HepG2 (cell line): ENCODE results near the gene EPHA5. TPM values are rescaled to one million over a fixed set of nuclear protein-coding genes. Genes with fewer than 3 reads are reported as not detected.

Experiments
- ATAC-seq: fragments of 200-7000 bp; cut with Tn5 transposase; 3 replicates; pipeline ENCODE4 v1.9.1; 2020; ENCODE audit warnings: mild to moderate bottlenecking, moderate library complexity
- BruUV-seq: library from RNA; stranded (reverse); fragments of 400-500 nt; replicated peaks from 2 replicates; lab custom pipeline; 2021; lab: Mats Ljungman, UMichigan
- CTCF ChIA-PET: fragments of 300-600 bp; formaldehyde crosslinking; extraction: SDS; loops from one replicate; lab custom pipeline; 2021; ENCODE audit warnings: low total read pairs, inconsistent platforms, low intra/inter-chr PET ratio; lab: Yijun Ruan, JAX
- POLR2A ChIA-PET: fragments of 350-600 bp; sonication (Branson Sonifier 250); formaldehyde crosslinking; loops from one replicate; lab custom pipeline; 2020; ENCODE audit warnings: antibody characterized with exemption, inconsistent platforms; lab: Yijun Ruan, JAX
- DNase-seq: peaks from one replicate; pipeline ENCODE4 v3.0.0-alpha.2; 2015; ENCODE audit warnings: low spot score
- FAIRE-seq: peaks from 3 replicates; lab custom pipeline; 2011; peaks lifted over from hg19 to GRCh38; lab: Jason Lieb, UNC
- H2AFZ ChIP-seq: one replicate; pipeline ENCODE4 v1.6.1; 2011; ENCODE audit warnings: low read length, inconsistent platforms
- H3K27ac ChIP-seq: fragments of 300-600 bp; 3 replicates; pipeline ENCODE4 v1.8.0; 2011; ENCODE audit warnings: mixed run types, mild to moderate bottlenecking, mixed read lengths, low read length, inconsistent platforms; ENCODE audit not compliant: insufficient read depth; ENCODE audit errors: extremely low read length
- H3K27me3 ChIP-seq, 2 experiments: fragments of 200-600 bp in 1 of 2; 2 replicates in 1 of 2; 3 replicates in 1 of 2; pipeline versions ENCODE4 v1.6.0 to v1.8.0; 2011; ENCODE audit warnings: low read length in 2 of 2, mild to moderate bottlenecking in 2 of 2, moderate library complexity in 2 of 2, inconsistent platforms in 1 of 2; ENCODE audit not compliant: insufficient read depth in 2 of 2, control insufficient read depth in 1 of 2
- H3K36me3 ChIP-seq, 2 experiments: fragments of 200-600 bp in 1 of 2; replicated peaks in 1 of 2; 2 replicates in 1 of 2; 3 replicates in 1 of 2; pipeline versions ENCODE4 v1.5.1 to v1.8.0; 2011; ENCODE audit warnings: low read length in 2 of 2, inconsistent platforms in 1 of 2; ENCODE audit not compliant: insufficient read depth in 2 of 2, control insufficient read depth in 1 of 2
- H3K4me1 ChIP-seq: 2 replicates; pipeline ENCODE4 v1.5.1; 2012; ENCODE audit warnings: low read length, inconsistent platforms; ENCODE audit not compliant: insufficient read depth
- H3K4me2 ChIP-seq: 2 replicates; pipeline ENCODE4 v1.6.0; 2011; ENCODE audit warnings: low read depth, low read length, inconsistent platforms
- H3K4me3 ChIP-seq, 3 experiments: fragments of 200-600 bp in 1 of 3; sonication (generic), shearing (Covaris generic) in 1 of 3; replicated peaks in 1 of 3; 2 replicates each; pipeline ENCODE4 v1.5.1; 2011 to 2016; ENCODE audit warnings: low read length in 3 of 3, inconsistent platforms in 2 of 3, low read depth in 2 of 3, mild to moderate bottlenecking in 2 of 3, control low read depth in 1 of 3, mixed read lengths in 1 of 3; ENCODE audit not compliant: insufficient read depth in 1 of 3
- H3K79me2 ChIP-seq: one replicate; pipeline ENCODE4 v1.6.1; 2011; ENCODE audit warnings: low read length, inconsistent platforms; ENCODE audit not compliant: insufficient read depth
- H3K9ac ChIP-seq: 2 replicates; pipeline ENCODE4 v1.6.0; 2011; ENCODE audit warnings: mild to moderate bottlenecking, low read depth, low read length, inconsistent platforms; ENCODE audit not compliant: insufficient read depth
- H3K9me3 ChIP-seq: 2 replicates; pipeline ENCODE4 v1.5.1; 2012; ENCODE audit warnings: mild to moderate bottlenecking, low read length
- H4K20me1 ChIP-seq: 2 replicates; pipeline ENCODE4 v1.6.0; 2011; ENCODE audit warnings: inconsistent platforms, mild to moderate bottlenecking, low read length, moderate library complexity; ENCODE audit not compliant: insufficient read depth
- CBX1 ChIP-seq: IDR thresholded peaks from one replicate; pipeline ENCODE4 v1.6.1; 2016; ENCODE audit warnings: antibody characterized with exemption, low read depth
- KLF12 ChIP-seq: sonication (generic); formaldehyde crosslinking; IDR thresholded peaks from 2 replicates; pipeline ENCODE4 v1.4.0; 2020; ENCODE audit warnings: missing genetic modification reagents, borderline replicate concordance
- RFX1 ChIP-seq: fragments of 450-650 bp; IDR thresholded peaks from 2 replicates; pipeline ENCODE4 v1.6.1; 2017
- TBX3 ChIP-seq: fragments of 450-650 bp; IDR thresholded peaks from 2 replicates; pipeline ENCODE4 v1.6.1; 2017; ENCODE audit warnings: antibody characterized with exemption, mild to moderate bottlenecking, inconsistent platforms, borderline replicate concordance
- ZNF138 ChIP-seq: sonication (generic); formaldehyde crosslinking; IDR thresholded peaks from 2 replicates; pipeline ENCODE4 v1.5.0; 2020; ENCODE audit warnings: mild to moderate bottlenecking, low read depth, missing genetic modification reagents
- ZNF225 ChIP-seq: sonication (generic); formaldehyde crosslinking; IDR thresholded peaks from 2 replicates; pipeline ENCODE4 v1.4.0; 2020; ENCODE audit warnings: mild to moderate bottlenecking, missing genetic modification reagents
- ZNF264 ChIP-seq: sonication (generic); formaldehyde crosslinking; IDR thresholded peaks from 2 replicates; pipeline ENCODE4 v1.4.0; 2020; ENCODE audit warnings: missing genetic modification reagents
- WGBS: methylation state at CpG from one replicate; pipeline ENCODE4 v1.1.6; 2017; ENCODE audit warnings: low lambda C conversion rate; 5-methylcytosine and 5-hydroxymethylcytosine counted together
- in situ Hi-C: cut with HindIII; loops from 2 replicates; pipeline ENCODE4 v1.10.0; 2017; ENCODE audit warnings: low pct_unique_long_range_greater_than_20kb; ENCODE audit not compliant: extremely low pct_ligation_motif_present
- intact Hi-C: fragments of 100-400 bp; cut with micrococcal nuclease; formaldehyde crosslinking; loops from one replicate; pipeline ENCODE4 v1.10.0; 2022; ENCODE audit not compliant: unreplicated experiment
- polyA plus RNA-seq, 8 experiments: library from polyadenylated mRNA; depleted of rRNA in 3 of 8; stranded (reverse) in 7 of 8; unstranded in 1 of 8; fragments of >200 nt; fragmentation: Illumina TruSeq in 4 of 8; extraction: Trizol in 4 of 8; gene quantifications; 2 replicates each; pipeline versions ENCODE4 v1.2.1 to v1.2.3, GENCODE V29; 2011 to 2016; ENCODE audit warnings: low read depth in 4 of 8, missing spikeins in 1 of 8, mixed read lengths in 1 of 8; ENCODE audit not compliant: insufficient read depth in 1 of 8
- total RNA-seq, 5 experiments: library from RNA; depleted of rRNA; stranded (reverse); fragments of >200 nt; fragmentation: Illumina TruSeq; extraction: Trizol; gene quantifications; 2 replicates each; pipeline ENCODE4 v1.2.3, GENCODE V29; 2016; ENCODE audit warnings: low read depth in 1 of 5
- TF ChIP-seq, protein P1 (sequence below): IDR thresholded peaks from 2 replicates; pipeline ENCODE4 v1.6.1; 2012; ENCODE audit warnings: low read length, improper control_type of control experiment
- TF ChIP-seq, protein P2 (sequence below): sonication (generic); formaldehyde crosslinking; IDR thresholded peaks from 2 replicates; pipeline ENCODE4 v1.4.0; 2020; ENCODE audit warnings: missing genetic modification reagents, mild to moderate bottlenecking, borderline replicate concordance
- TF ChIP-seq, protein P3 (sequence below): sonication (generic); formaldehyde crosslinking; IDR thresholded peaks from 2 replicates; pipeline ENCODE4 v1.5.1; 2020; ENCODE audit warnings: mild to moderate bottlenecking, missing genetic modification reagents

The EPHA5 gene
- total and polyA plus RNA-seq, 2 of the 13 experiments (the other 11 are each of a cell fraction or from before 2014, with no cell fraction given): not detected

DNA sequence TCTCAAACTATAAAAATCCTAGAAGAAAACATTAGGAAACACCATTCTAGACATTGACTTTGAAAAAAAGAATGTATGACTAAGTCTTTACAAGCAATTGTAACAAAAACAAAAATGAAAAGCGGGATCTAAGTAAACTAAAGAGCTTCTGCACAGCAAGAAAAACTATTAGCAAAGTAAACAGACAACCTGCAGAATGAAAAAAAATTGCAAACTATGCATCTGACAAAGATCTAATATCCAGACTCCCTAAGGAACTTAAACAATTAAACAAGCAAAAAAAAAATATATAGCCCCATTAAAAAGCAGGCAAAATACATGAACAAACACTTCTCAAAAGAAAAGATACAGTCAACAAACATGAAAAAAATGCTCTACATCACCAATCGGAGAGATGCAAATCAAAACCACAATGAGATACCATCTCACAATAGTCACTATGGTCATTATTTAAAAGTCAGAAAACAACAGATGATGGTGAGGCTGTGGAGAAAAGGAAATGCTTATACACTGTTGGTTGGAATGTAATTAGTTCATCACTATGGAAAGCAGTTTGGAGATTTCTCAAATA lies 168.1 kb downstream of the EPHA5 start (continued):
- TF ChIP-seq, protein P1, sequence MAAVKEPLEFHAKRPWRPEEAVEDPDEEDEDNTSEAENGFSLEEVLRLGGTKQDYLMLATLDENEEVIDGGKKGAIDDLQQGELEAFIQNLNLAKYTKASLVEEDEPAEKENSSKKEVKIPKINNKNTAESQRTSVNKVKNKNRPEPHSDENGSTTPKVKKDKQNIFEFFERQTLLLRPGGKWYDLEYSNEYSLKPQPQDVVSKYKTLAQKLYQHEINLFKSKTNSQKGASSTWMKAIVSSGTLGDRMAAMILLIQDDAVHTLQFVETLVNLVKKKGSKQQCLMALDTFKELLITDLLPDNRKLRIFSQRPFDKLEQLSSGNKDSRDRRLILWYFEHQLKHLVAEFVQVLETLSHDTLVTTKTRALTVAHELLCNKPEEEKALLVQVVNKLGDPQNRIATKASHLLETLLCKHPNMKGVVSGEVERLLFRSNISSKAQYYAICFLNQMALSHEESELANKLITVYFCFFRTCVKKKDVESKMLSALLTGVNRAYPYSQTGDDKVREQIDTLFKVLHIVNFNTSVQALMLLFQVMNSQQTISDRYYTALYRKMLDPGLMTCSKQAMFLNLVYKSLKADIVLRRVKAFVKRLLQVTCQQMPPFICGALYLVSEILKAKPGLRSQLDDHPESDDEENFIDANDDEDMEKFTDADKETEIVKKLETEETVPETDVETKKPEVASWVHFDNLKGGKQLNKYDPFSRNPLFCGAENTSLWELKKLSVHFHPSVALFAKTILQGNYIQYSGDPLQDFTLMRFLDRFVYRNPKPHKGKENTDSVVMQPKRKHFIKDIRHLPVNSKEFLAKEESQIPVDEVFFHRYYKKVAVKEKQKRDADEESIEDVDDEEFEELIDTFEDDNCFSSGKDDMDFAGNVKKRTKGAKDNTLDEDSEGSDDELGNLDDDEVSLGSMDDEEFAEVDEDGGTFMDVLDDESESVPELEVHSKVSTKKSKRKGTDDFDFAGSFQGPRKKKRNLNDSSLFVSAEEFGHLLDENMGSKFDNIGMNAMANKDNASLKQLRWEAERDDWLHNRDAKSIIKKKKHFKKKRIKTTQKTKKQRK: no peak
- no peak for TF ChIP-seq KLF12 (CRISPR knock-in tag)

DNA sequence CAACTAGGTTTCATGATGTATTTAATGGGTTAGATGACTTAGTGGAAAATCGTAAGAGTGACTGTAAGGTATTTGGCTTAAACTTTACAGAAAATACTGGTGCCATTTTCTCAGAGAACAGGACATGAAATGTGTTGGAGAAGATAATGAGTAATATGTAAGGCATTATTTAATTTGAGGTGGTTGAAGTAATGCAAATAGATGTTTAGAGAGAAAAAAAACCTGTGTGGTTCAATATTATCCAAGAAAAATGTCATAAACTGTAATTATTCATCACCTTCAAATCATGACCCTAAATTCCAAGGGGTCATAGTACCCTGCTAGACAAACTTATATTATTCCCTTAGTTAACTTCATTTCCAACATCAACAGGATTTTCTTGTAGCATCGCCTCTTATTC lies 171.7 kb downstream of the EPHA5 start:
- Histone ChIP-seq H3K4me2 (no peak overlapping the region), H3K36me3 (no peaks in the 10 kb centered on the region), H3K27ac (no peak overlapping the region), H3K9me3 (no peaks in the 10 kb centered on the region), H3K79me2 (no peaks in the 10 kb centered on the region), H3K9ac (no peak overlapping the region), H2AFZ (no peak overlapping the region), H3K27me3 (no peaks in the 10 kb centered on the region; a peak in 1 of 5 replicates), H3K4me3 (no peak overlapping the region), H4K20me1 (no peaks in the 10 kb centered on the region), H3K4me1 (no peaks in the 10 kb centered on the region)
- no TSS peak for BruUV-seq
- DNase-seq: no peak
- intact Hi-C loops: no loop called here
- CTCF ChIA-PET: no interaction called here
- FAIRE-seq: no peak
- 0% methylated on average over 2 of the region's 2 CpGs for WGBS
- ATAC-seq: no peak
- POLR2A ChIA-PET: no interaction called here
- in situ Hi-C loops: no loop called here
- TF ChIP-seq RFX1: no peak
- TF ChIP-seq CBX1: no peak
- TF ChIP-seq ZNF264 (CRISPR knock-in tag): no peak
- TF ChIP-seq, protein P2, sequence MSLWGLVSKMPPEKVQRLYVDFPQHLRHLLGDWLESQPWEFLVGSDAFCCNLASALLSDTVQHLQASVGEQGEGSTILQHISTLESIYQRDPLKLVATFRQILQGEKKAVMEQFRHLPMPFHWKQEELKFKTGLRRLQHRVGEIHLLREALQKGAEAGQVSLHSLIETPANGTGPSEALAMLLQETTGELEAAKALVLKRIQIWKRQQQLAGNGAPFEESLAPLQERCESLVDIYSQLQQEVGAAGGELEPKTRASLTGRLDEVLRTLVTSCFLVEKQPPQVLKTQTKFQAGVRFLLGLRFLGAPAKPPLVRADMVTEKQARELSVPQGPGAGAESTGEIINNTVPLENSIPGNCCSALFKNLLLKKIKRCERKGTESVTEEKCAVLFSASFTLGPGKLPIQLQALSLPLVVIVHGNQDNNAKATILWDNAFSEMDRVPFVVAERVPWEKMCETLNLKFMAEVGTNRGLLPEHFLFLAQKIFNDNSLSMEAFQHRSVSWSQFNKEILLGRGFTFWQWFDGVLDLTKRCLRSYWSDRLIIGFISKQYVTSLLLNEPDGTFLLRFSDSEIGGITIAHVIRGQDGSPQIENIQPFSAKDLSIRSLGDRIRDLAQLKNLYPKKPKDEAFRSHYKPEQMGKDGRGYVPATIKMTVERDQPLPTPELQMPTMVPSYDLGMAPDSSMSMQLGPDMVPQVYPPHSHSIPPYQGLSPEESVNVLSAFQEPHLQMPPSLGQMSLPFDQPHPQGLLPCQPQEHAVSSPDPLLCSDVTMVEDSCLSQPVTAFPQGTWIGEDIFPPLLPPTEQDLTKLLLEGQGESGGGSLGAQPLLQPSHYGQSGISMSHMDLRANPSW (CRISPR knock-in tag): no peak
- no peak for TF ChIP-seq ZNF225 (CRISPR knock-in tag)
- TF ChIP-seq ZNF138 (CRISPR knock-in tag): no peak
- TF ChIP-seq TBX3: no peak
- TF ChIP-seq, protein P3, sequence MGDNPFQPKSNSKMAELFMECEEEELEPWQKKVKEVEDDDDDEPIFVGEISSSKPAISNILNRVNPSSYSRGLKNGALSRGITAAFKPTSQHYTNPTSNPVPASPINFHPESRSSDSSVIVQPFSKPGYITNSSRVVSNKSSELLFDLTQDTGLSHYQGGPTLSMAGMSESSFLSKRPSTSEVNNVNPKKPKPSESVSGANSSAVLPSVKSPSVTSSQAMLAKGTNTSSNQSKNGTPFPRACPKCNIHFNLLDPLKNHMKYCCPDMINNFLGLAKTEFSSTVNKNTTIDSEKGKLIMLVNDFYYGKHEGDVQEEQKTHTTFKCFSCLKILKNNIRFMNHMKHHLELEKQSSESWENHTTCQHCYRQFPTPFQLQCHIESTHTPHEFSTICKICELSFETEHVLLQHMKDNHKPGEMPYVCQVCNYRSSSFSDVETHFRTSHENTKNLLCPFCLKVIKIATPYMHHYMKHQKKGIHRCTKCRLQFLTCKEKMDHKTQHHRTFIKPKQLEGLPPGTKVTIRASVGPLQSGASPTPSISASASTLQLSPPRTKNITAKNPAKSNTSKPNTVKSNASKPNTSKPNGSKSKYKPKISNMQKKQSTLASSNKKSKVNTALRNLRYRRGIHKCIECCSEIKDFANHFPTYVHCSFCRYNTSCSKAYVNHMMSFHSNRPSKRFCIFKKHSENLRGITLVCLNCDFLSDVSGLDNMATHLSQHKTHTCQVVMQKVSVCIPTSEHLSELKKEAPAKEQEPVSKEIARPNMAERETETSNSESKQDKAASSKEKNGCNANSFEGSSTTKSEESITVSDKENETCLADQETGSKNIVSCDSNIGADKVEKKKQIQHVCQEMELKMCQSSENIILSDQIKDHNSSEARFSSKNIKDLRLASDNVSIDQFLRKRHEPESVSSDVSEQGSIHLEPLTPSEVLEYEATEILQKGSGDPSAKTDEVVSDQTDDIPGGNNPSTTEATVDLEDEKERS: no peak
